Measurements from ENCODE around the gene LRP6.

DNA sequence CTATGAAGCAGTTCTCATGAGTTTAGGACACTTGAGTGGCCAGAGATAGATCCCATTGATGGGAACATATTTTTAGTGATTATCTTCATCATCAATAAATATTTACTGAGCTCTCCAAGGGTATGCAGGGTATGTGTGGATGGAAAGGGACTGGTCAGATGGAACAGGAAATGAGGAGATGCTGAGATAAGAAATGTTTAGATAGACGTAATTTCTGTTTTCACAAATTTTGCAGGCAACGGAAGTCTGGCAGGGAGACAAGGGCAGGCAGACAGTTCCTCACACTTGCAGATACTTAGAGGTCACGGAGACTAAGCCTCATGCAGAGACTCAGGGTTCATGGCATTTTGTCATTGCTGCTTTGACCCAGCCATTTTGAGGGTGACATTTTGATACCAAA, 171.8 kb downstream of the LRP6 start:
- TF ChIP-seq POLR2A (IDR thresholded peaks at IDR 0.05), result no peak
- TF ChIP-seq POLR2AphosphoS5 (IDR thresholded peaks at IDR 0.05; ENCODE audit: insufficient read depth in 1 of 2, low read depth in 1 of 2), result no peak
- TF ChIP-seq, protein P1, sequence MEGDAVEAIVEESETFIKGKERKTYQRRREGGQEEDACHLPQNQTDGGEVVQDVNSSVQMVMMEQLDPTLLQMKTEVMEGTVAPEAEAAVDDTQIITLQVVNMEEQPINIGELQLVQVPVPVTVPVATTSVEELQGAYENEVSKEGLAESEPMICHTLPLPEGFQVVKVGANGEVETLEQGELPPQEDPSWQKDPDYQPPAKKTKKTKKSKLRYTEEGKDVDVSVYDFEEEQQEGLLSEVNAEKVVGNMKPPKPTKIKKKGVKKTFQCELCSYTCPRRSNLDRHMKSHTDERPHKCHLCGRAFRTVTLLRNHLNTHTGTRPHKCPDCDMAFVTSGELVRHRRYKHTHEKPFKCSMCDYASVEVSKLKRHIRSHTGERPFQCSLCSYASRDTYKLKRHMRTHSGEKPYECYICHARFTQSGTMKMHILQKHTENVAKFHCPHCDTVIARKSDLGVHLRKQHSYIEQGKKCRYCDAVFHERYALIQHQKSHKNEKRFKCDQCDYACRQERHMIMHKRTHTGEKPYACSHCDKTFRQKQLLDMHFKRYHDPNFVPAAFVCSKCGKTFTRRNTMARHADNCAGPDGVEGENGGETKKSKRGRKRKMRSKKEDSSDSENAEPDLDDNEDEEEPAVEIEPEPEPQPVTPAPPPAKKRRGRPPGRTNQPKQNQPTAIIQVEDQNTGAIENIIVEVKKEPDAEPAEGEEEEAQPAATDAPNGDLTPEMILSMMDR (IDR thresholded peaks at IDR 0.05), result no peak
